PFSK-1 (cell line): ENCODE results near the gene GNAT3.

ENCODE experiments used
- FOXP2 ChIP-seq: optimal IDR thresholded peaks from 2 replicates; pipeline ENCODE3; 2011; ENCODE audit warnings: borderline replicate concordance, control low read depth, inconsistent platforms; ENCODE audit not compliant: insufficient read depth; ENCODE audit errors: extremely low read length, extremely low read depth
- POLR2AphosphoS5 ChIP-seq: IDR thresholded peaks from 2 replicates; pipeline ENCODE4 v1.6.1; 2012; ENCODE audit warnings: low read depth, mild to moderate bottlenecking, control low read depth, low read length, moderate library complexity
- SIN3A ChIP-seq: IDR thresholded peaks from 2 replicates; pipeline ENCODE4 v1.6.1; 2012; ENCODE audit warnings: mild to moderate bottlenecking, low read length, moderate library complexity, borderline replicate concordance; ENCODE audit not compliant: insufficient read depth
- TAF1 ChIP-seq: IDR thresholded peaks from 2 replicates; pipeline ENCODE4 v1.6.1; 2012; ENCODE audit warnings: low read length, control low read depth, borderline replicate concordance; ENCODE audit not compliant: insufficient read depth
- TF ChIP-seq, protein P1 (sequence below), 2 experiments: IDR thresholded peaks; 2 replicates each; pipeline versions ENCODE4 v1.6.1 to v1.8.0; 2011 to 2012; ENCODE audit warnings: low read depth in 2 of 2, low read length in 2 of 2, control low read depth in 1 of 2, inconsistent platforms in 1 of 2, mild to moderate bottlenecking in 1 of 2, moderate library complexity in 1 of 2; ENCODE audit not compliant: insufficient read depth in 1 of 2

GNAT3 gene

GRCh38 chr7:80526472-80526871 lies 14.6 kb upstream of the GNAT3 start:
- TF ChIP-seq TAF1 (no peak), POLR2AphosphoS5 (no peak), SIN3A (no peak), FOXP2 (no peak)
- TF ChIP-seq, protein P1, sequence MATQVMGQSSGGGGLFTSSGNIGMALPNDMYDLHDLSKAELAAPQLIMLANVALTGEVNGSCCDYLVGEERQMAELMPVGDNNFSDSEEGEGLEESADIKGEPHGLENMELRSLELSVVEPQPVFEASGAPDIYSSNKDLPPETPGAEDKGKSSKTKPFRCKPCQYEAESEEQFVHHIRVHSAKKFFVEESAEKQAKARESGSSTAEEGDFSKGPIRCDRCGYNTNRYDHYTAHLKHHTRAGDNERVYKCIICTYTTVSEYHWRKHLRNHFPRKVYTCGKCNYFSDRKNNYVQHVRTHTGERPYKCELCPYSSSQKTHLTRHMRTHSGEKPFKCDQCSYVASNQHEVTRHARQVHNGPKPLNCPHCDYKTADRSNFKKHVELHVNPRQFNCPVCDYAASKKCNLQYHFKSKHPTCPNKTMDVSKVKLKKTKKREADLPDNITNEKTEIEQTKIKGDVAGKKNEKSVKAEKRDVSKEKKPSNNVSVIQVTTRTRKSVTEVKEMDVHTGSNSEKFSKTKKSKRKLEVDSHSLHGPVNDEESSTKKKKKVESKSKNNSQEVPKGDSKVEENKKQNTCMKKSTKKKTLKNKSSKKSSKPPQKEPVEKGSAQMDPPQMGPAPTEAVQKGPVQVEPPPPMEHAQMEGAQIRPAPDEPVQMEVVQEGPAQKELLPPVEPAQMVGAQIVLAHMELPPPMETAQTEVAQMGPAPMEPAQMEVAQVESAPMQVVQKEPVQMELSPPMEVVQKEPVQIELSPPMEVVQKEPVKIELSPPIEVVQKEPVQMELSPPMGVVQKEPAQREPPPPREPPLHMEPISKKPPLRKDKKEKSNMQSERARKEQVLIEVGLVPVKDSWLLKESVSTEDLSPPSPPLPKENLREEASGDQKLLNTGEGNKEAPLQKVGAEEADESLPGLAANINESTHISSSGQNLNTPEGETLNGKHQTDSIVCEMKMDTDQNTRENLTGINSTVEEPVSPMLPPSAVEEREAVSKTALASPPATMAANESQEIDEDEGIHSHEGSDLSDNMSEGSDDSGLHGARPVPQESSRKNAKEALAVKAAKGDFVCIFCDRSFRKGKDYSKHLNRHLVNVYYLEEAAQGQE (IDR thresholded peaks at IDR 0.05; ENCODE audit: insufficient read depth in 1 of 2, low read depth in 2 of 2, low read length in 2 of 2), result no peak

DNA sequence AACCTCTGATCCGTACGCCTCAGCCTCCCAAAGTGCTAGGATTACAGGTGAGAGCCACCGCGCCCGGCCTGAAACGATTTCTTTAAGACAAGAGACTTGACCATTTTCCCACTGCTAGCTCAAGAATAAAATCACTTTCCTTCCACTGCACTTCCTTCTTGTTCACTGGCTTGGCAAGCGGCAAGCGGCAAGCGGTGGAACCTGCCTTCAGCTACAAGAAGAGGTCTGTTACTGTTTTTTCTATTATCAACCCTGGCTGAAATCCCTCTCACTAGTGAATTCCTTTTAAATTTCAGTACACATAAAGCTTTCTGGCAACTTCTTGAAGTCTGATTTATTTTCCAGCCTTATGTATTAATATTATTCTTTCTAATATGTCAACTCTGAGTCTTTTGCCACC lies 12.8 kb upstream of the GNAT3 start:
- no peak for TF ChIP-seq FOXP2
- no peak for TF ChIP-seq SIN3A
- TF ChIP-seq, protein P1 (IDR thresholded peaks at IDR 0.05; ENCODE audit: insufficient read depth in 1 of 2, low read depth in 2 of 2, low read length in 2 of 2), result no peak
- TF ChIP-seq POLR2AphosphoS5, result no peak
- no peak for TF ChIP-seq TAF1

DNA sequence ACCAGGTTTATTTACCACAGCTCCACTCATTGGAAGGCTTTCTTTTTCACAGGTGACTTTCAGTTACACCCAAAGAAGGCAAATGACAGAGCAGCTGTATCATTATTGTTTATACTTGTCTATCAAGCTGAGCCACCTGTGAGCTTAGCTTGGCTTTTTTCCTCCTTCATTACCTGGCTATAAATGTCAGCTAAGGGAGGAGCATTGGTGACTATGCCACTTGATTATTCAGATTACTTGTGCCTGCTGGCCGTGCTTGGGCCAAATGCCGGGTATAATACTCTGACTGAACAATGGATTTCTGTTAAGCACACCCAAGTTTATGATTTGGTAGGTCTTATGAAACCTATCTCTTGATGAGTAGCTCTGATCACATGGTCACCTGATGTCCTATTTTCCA lies 9.9 kb upstream of the GNAT3 start:
- TF ChIP-seq POLR2AphosphoS5, result no peak
- no peak for TF ChIP-seq FOXP2
- TF ChIP-seq TAF1, result no peak
- TF ChIP-seq SIN3A, result no peak
- TF ChIP-seq, protein P1 (IDR thresholded peaks at IDR 0.05; ENCODE audit: insufficient read depth in 1 of 2, low read depth in 2 of 2, low read length in 2 of 2), result no peak

- TF ChIP-seq FOXP2 (no peak), POLR2AphosphoS5 (no peak), TAF1 (no peak), SIN3A (no peak)
Observed at GRCh38 chr7:80520199-80520598, 8.3 kb upstream of the GNAT3 start.

DNA sequence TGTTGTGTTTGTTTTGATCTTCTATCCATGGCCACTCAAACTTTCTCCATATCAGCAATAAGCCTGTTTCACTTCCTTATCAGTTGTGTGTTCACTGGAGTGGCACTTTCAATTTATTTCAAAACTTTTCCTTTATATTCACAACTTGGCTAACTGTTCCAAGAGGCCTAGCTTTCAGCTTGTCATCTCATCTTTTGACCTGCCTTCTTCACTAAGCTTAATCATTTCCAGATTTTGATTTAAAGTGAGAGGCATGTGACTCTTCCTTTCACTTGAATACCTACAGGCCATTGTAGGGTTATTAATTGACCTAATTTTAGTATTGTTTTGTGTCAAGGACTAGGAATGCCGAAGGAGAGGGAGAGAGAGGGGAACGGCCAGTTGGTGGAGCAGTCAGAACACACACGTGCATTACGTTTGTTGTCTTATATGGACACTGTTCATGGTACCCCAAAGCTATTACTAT lies 5.5 kb upstream of the GNAT3 start:
- TF ChIP-seq POLR2AphosphoS5, result no peak
- TF ChIP-seq, protein P1 (IDR thresholded peaks at IDR 0.05; ENCODE audit: insufficient read depth in 1 of 2, low read depth in 2 of 2, low read length in 2 of 2), result no peak
- no peak for TF ChIP-seq TAF1
- no peak for TF ChIP-seq SIN3A
- TF ChIP-seq FOXP2, result no peak
